Hepatocyte (in vitro differentiated cells): ENCODE results near the gene ANKS3. TPM values are rescaled to one million over a fixed set of nuclear protein-coding genes. Genes with fewer than 3 reads are reported as not detected.
A peak's percentile ranks its signal among the peaks of the same experiment; 100 is the strongest.

Source experiments
- DNase-seq: peaks from one replicate; pipeline ENCODE4 v3.0.0-alpha.2; 2016; ENCODE audit warnings: low spot score
- H2AFZ ChIP-seq: fragments of 200-600 bp; sonication (generic); 2 replicates; pipeline ENCODE4 v1.6.0; 2016; ENCODE audit warnings: antibody characterized with exemption, mild to moderate bottlenecking
- H3K27ac ChIP-seq: fragments of 200-600 bp; sonication (generic); 2 replicates; pipeline ENCODE4 v1.5.1; 2016; ENCODE audit warnings: mild to moderate bottlenecking
- H3K27me3 ChIP-seq: fragments of 200-600 bp; sonication (generic); 2 replicates; pipeline ENCODE4 v1.6.1; 2016
- H3K36me3 ChIP-seq: fragments of 200-600 bp; sonication (generic); replicated peaks from 2 replicates; pipeline ENCODE4 v1.5.1; 2016; ENCODE audit warnings: low read depth; ENCODE audit not compliant: insufficient read depth
- H3K4me1 ChIP-seq: fragments of 200-600 bp; sonication (generic); 2 replicates; pipeline ENCODE4 v1.5.1; 2016; ENCODE audit warnings: mild to moderate bottlenecking, moderate library complexity; ENCODE audit not compliant: insufficient read depth
- H3K4me2 ChIP-seq: fragments of 200-600 bp; sonication (generic); 2 replicates; pipeline ENCODE4 v1.6.0; 2016
- H3K4me3 ChIP-seq: fragments of 200-600 bp; sonication (generic); 2 replicates; pipeline ENCODE4 v1.5.1; 2016; ENCODE audit warnings: mild to moderate bottlenecking
- H3K79me2 ChIP-seq: fragments of 200-600 bp; sonication (generic); 2 replicates; pipeline ENCODE4 v1.6.0; 2017; ENCODE audit warnings: mild to moderate bottlenecking
- H3K9me2 ChIP-seq: fragments of 200-600 bp; sonication (generic); replicated peaks from 2 replicates; pipeline ENCODE4 v1.6.0; 2017; ENCODE audit warnings: mild to moderate bottlenecking; ENCODE audit not compliant: insufficient read depth
- H3K9me3 ChIP-seq: fragments of 200-600 bp; sonication (generic); 2 replicates; pipeline ENCODE4 v1.5.1; 2016; ENCODE audit warnings: low read depth, mild to moderate bottlenecking
- H4K20me1 ChIP-seq: fragments of 200-600 bp; sonication (generic); 2 replicates; pipeline ENCODE4 v1.6.0; 2016; ENCODE audit warnings: mild to moderate bottlenecking; ENCODE audit not compliant: insufficient read depth, poor library complexity, severe bottlenecking
- CTCF ChIP-seq: fragments of 200-600 bp; sonication (generic); IDR thresholded peaks from 2 replicates; pipeline ENCODE4 v1.5.1; 2016; ENCODE audit warnings: antibody characterized with exemption, mild to moderate bottlenecking; ENCODE audit not compliant: poor library complexity
- EZH2 ChIP-seq: fragments of 200-600 bp; sonication (generic); IDR thresholded peaks from 2 replicates; pipeline ENCODE4 v1.6.1; 2016; ENCODE audit warnings: antibody characterized with exemption, mild to moderate bottlenecking, borderline replicate concordance
- EZH2phosphoT487 ChIP-seq: fragments of 200-600 bp; sonication (generic); IDR thresholded peaks from one replicate; pipeline ENCODE4 v1.6.1; 2018; ENCODE audit warnings: antibody characterized with exemption, mild to moderate bottlenecking, low read depth, moderate library complexity; ENCODE audit not compliant: unreplicated experiment, severe bottlenecking
- whole genome bisulfite sequencing: methylation state at CpG from one replicate; pipeline ENCODE4 v1.1.6; 2016; ENCODE audit warnings: low lambda C conversion rate; ENCODE audit errors: missing lambda C conversion rate; 5-methylcytosine and 5-hydroxymethylcytosine counted together
- polyA plus RNA-seq: library from polyadenylated mRNA; unstranded; fragments of >200 nt; fragmentation: Nextera tagmentation; extraction: Ambion mirVana; gene quantifications from 2 replicates; pipeline ENCODE4 v1.2.1, GENCODE V29; 2016
- total RNA-seq: library from RNA; depleted of rRNA; stranded (reverse); fragments of >200 nt; gene quantifications from 2 replicates; pipeline ENCODE4 v1.2.3, GENCODE V29; 2014

Gene ANKS3
- total and polyA plus RNA-seq, 2 experiments from 2014 or later, result 11.7 to 17.4 TPM

DNA sequence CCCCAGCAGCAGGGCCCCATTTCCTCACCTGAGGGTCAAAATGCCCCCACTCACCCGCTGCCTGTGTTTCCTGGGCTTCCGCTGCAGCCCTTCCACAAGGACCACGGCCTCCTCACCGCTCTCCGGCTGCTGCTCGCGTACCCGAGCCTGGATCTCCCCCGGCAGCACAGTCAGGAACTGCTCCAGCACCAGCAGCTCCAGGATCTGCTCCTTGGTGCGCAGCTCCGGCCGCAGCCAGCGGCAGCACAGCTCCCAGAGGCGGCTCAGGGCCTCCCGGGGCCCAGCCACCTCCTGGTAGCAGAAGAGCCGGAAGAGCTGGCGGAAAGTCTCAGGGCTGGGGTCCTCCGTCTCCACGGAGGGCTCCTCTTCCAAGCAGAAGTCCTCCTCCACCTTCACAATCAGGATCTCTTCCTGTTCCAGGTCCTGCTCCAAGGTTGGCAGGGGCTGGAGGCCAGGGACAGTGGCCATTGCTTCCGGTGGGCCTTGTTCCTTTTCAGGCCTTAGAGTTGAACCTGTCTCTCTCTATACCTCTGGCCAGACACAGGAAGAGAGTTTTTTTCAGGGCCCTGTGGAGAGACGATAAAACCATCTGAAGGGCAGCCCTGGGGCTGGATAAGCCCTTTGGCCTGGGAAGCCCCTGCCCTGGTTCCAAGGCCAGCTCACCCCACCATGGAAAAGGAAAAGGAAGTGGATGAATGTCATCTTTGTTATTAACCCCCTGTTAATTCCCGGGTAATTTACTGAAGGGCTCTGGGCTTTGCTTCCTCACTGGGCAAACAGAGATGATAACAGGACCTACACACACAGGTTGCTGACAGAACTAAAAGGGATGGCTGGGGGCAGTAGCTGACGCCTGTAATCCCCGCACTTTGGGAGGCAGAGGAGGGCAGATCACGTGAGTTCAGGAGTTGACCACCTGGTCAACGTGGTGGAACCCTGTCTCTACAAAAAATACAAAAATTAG is 31.7 kb upstream of the ANKS3 start:
- no peak for DNase-seq
- no peak for TF ChIP-seq CTCF
- no peak for TF ChIP-seq EZH2phosphoT487
- TF ChIP-seq EZH2, result no peak
- Histone ChIP-seq H3K4me3 (peak overlapping the region; percentile 92), H3K9me3 (no peaks in the 10 kb centered on the region), H3K4me1 (no peaks in the 10 kb centered on the region), H3K27me3 (no peaks in the 10 kb centered on the region), H3K27ac (peak overlapping the region; percentile 64), H3K4me2 (peak overlapping the region; percentile 89), H3K36me3 (no peaks in the 10 kb centered on the region), H3K9me2 (no peaks in the 10 kb centered on the region), H3K79me2 (peaks cover 31% of the 10 kb centered on the region), H2AFZ (no peak overlapping the region), H4K20me1 (no peaks in the 10 kb centered on the region)
- 81% methylated on average over 26 of the region's 26 CpGs for WGBS

DNA sequence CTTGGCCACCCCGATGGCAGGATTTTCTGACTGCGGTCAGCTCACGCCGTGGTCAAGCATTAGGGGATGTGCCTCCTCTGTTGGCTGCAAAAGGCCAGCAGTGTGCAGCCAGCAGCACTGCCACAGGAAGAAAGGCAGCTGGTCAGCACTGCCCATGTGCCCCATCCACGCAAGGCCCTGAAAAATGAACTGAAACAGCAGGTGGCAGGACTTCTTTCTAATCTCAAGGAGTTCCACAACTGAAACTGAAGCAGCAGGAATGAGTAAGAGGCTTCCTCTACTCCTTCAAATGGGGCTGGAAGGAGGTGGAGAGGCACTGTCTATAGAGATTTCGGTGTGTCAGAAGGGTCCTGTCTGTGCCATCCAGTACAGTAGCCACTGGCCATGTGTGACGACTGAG is 29.7 kb upstream of the ANKS3 start:
- no peak for TF ChIP-seq EZH2phosphoT487
- no peak for TF ChIP-seq CTCF
- no peak for TF ChIP-seq EZH2
- Histone ChIP-seq H4K20me1 (no peaks in the 10 kb centered on the region), H3K4me2 (no peak overlapping the region), H3K79me2 (peaks cover 31% of the 10 kb centered on the region), H3K4me1 (no peaks in the 10 kb centered on the region), H3K9me2 (no peaks in the 10 kb centered on the region), H3K4me3 (no peak overlapping the region), H3K9me3 (no peaks in the 10 kb centered on the region), H3K27me3 (no peaks in the 10 kb centered on the region), H3K27ac (no peak overlapping the region), H2AFZ (no peak overlapping the region), H3K36me3 (no peaks in the 10 kb centered on the region)
- no peak for DNase-seq
- 94% methylated on average over 7 of the region's 7 CpGs for WGBS

DNA sequence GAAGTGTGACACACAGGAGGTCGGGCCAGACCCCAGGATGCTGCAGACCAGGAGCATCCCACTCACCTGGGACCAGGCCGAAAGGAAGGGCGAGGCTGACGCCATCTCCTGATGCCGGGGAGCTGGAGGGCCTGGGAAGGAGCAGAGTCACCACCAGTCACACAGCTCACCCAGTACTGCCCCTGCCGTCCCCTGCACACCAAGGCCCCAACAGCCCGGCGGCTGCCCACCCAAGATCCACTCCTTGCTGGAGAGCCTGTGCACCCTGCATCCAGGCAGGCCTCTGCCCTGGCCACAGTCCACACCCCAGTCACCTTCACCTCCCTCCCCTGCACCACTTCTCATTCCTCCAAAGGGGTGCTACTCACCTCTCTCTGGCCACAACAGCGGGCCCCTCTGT is 28.1 kb upstream of the ANKS3 start:
- H3K79me2 ChIP-seq, result peaks cover 31% of the 10 kb centered on the region
- no peak overlapping the region for H3K4me2 ChIP-seq
- no peaks in the 10 kb centered on the region for H4K20me1 ChIP-seq
- no peak overlapping the region for H2AFZ ChIP-seq
- H3K4me1 ChIP-seq, result no peaks in the 10 kb centered on the region
- no peak overlapping the region for H3K4me3 ChIP-seq
- H3K9me3 ChIP-seq, result no peaks in the 10 kb centered on the region
- no peaks in the 10 kb centered on the region for H3K36me3 ChIP-seq
- no peaks in the 10 kb centered on the region for H3K27me3 ChIP-seq
- no peak for DNase-seq
- H3K9me2 ChIP-seq, result no peaks in the 10 kb centered on the region
- TF ChIP-seq EZH2 (no peak), EZH2phosphoT487 (no peak), CTCF (no peak)
- no peak overlapping the region for H3K27ac ChIP-seq
- over 99% methylated on average over 9 of the region's 9 CpGs for WGBS
